GM12878 (cell line): ENCODE data around the gene LTBP2. TPM values are rescaled to one million over a fixed set of nuclear protein-coding genes. Genes with fewer than 3 reads are reported as not detected.

ENCODE experiments used
- ATAC-seq: fragments of 200-7000 bp; cut with Tn5 transposase; 3 replicates; pipeline ENCODE4 v1.9.1; 2020; ENCODE audit warnings: mild to moderate bottlenecking, moderate library complexity
- BruUV-seq: library from RNA; stranded (reverse); fragments of 400-500 nt; replicated peaks from 2 replicates; lab custom pipeline; 2021; lab: Mats Ljungman, UMichigan
- CTCF ChIA-PET: fragments of 300-600 bp; sonication (Branson Sonifier 250); formaldehyde crosslinking; extraction: SDS; loops from one replicate; lab custom pipeline; 2021; ENCODE audit warnings: inconsistent platforms; lab: Yijun Ruan, JAX
- POLR2A ChIA-PET: fragments of 350-600 bp; formaldehyde crosslinking; extraction: SDS; loops from one replicate; lab custom pipeline; 2021; ENCODE audit warnings: inconsistent platforms; lab: Charles Lee
- RAD21 ChIA-PET: fragments of 300-600 bp; sonication (Branson Sonifier 250); formaldehyde crosslinking; loops from one replicate; lab custom pipeline; 2023; ENCODE audit warnings: antibody characterized with exemption; ENCODE audit not compliant: unreplicated experiment; lab: Charles Lee
- SMC1A ChIA-PET: fragments of 300-600 bp; sonication (Branson Sonifier 250); formaldehyde crosslinking; loops from one replicate; lab custom pipeline; 2023; ENCODE audit not compliant: unreplicated experiment, uncharacterized antibody; lab: Charles Lee
- DNase-seq: peaks from one replicate; pipeline ENCODE4 v3.0.0-alpha.2; 2011; ENCODE audit warnings: low read depth, low spot score
- FAIRE-seq: peaks from 3 replicates; lab custom pipeline; 2011; peaks lifted over from hg19 to GRCh38; lab: Jason Lieb, UNC
- H2AFZ ChIP-seq: 2 replicates; pipeline ENCODE4 v1.6.0; 2011; ENCODE audit warnings: low read depth, low read length, control low read depth; ENCODE audit not compliant: control insufficient read depth
- H3K27ac ChIP-seq: 2 replicates; pipeline ENCODE4 v1.5.1; 2011; ENCODE audit warnings: control low read depth; ENCODE audit not compliant: control insufficient read depth, insufficient read depth
- H3K27me3 ChIP-seq, 2 experiments: replicated peaks in 1 of 2; 2 replicates each; pipeline versions ENCODE4 v1.6.0 to v1.6.1; 2011; ENCODE audit warnings: low read length in 1 of 2; ENCODE audit not compliant: control insufficient read depth in 2 of 2, insufficient read depth in 2 of 2
- H3K36me3 ChIP-seq, 2 experiments: 2 replicates each; pipeline ENCODE4 v1.5.1; 2011; ENCODE audit warnings: low read length in 1 of 2; ENCODE audit not compliant: control insufficient read depth in 2 of 2, insufficient read depth in 2 of 2
- H3K4me1 ChIP-seq: 2 replicates; pipeline ENCODE4 v1.6.1; 2011; ENCODE audit warnings: mild to moderate bottlenecking, low read length, moderate library complexity, mixed read lengths; ENCODE audit not compliant: control insufficient read depth, insufficient read depth
- H3K4me2 ChIP-seq: 2 replicates; pipeline ENCODE4 v1.6.0; 2011; ENCODE audit warnings: control low read depth; ENCODE audit not compliant: control insufficient read depth, insufficient read depth
- H3K4me3 ChIP-seq: fragments of 200-600 bp; sonication (generic); 2 replicates; pipeline ENCODE4 v1.5.1; 2016
- H3K79me2 ChIP-seq: 2 replicates; pipeline ENCODE4 v1.6.0; 2011; ENCODE audit warnings: low read length; ENCODE audit not compliant: control insufficient read depth, insufficient read depth
- H3K9ac ChIP-seq: 2 replicates; pipeline ENCODE4 v1.8.0; 2011; ENCODE audit warnings: low read length, control low read depth, mixed read lengths; ENCODE audit not compliant: control insufficient read depth, insufficient read depth
- H3K9me3 ChIP-seq: replicated peaks from 3 replicates; pipeline ENCODE4 v1.5.1; 2011; ENCODE audit warnings: mild to moderate bottlenecking, low read length; ENCODE audit not compliant: control insufficient read depth, insufficient read depth
- H4K20me1 ChIP-seq: 2 replicates; pipeline ENCODE4 v1.6.0; 2011; ENCODE audit not compliant: control insufficient read depth, insufficient read depth
- CEBPZ ChIP-seq: fragments of 150-350 bp; IDR thresholded peaks from 2 replicates; pipeline ENCODE4 v1.6.1; 2016; ENCODE audit warnings: low read depth, low read length
- CHD1 ChIP-seq: IDR thresholded peaks from 2 replicates; pipeline ENCODE4 v1.6.1; 2012; ENCODE audit warnings: low read depth, low read length, improper control_type of control experiment
- CHD2 ChIP-seq: IDR thresholded peaks from 2 replicates; pipeline ENCODE4 v1.6.1; 2011; ENCODE audit warnings: low read depth, low read length, improper control_type of control experiment, borderline replicate concordance
- EZH2 ChIP-seq: IDR thresholded peaks from 2 replicates; pipeline ENCODE4 v1.6.1; 2012; ENCODE audit warnings: low read depth, mild to moderate bottlenecking, control low read depth, inconsistent platforms, low read length, borderline replicate concordance; ENCODE audit not compliant: control insufficient read depth
- GABPA ChIP-seq: IDR thresholded peaks from 2 replicates; pipeline ENCODE4 v1.6.1; 2014; ENCODE audit warnings: antibody characterized with exemption, low read depth, mild to moderate bottlenecking, inconsistent platforms
- IRF5 ChIP-seq: fragments of 450-650 bp; IDR thresholded peaks from 2 replicates; pipeline ENCODE4 v1.6.1; 2017; ENCODE audit warnings: borderline replicate concordance
- NFIC ChIP-seq: IDR thresholded peaks from 2 replicates; pipeline ENCODE4 v1.6.1; 2012; ENCODE audit warnings: low read depth, mild to moderate bottlenecking, inconsistent platforms, low read length, moderate library complexity
- NR2C2 ChIP-seq: IDR thresholded peaks from 2 replicates; pipeline ENCODE4 v1.6.1; 2011; ENCODE audit warnings: borderline replicate concordance, low read depth; ENCODE audit not compliant: control insufficient read depth, insufficient read length
- PAX5 ChIP-seq: IDR thresholded peaks from 2 replicates; pipeline ENCODE4 v1.6.1; 2011; ENCODE audit warnings: low read depth, low read length, borderline replicate concordance
- SMAD1 ChIP-seq: fragments of 450-650 bp; IDR thresholded peaks from 2 replicates; pipeline ENCODE4 v1.6.1; 2018; ENCODE audit warnings: mild to moderate bottlenecking, low read depth; ENCODE audit not compliant: partially characterized antibody
- TAF1 ChIP-seq: IDR thresholded peaks from 2 replicates; pipeline ENCODE4 v1.6.1; 2011; ENCODE audit warnings: mild to moderate bottlenecking, low read depth, low read length, borderline replicate concordance
- WGBS: methylation state at CpG from one replicate; pipeline ENCODE4 v1.1.6; 2016; ENCODE audit warnings: low lambda C conversion rate; ENCODE audit not compliant: insufficient replicate concordance, insufficient coverage; ENCODE audit errors: missing lambda C conversion rate; 5-methylcytosine and 5-hydroxymethylcytosine counted together
- in situ Hi-C: fragments of 300-500 bp; cut with MboI; formaldehyde crosslinking; loops from 9 replicates; pipeline ENCODE4 v1.14.3; 2018; ENCODE audit warnings: mixed read lengths
- intact Hi-C: fragments of 100-400 bp; cut with micrococcal nuclease; formaldehyde crosslinking; loops from one replicate; pipeline ENCODE4 v1.14.2; 2022; ENCODE audit not compliant: unreplicated experiment
- polyA plus RNA-seq, 11 experiments: library from polyadenylated mRNA; depleted of rRNA in 4 of 11; unstranded in 6 of 11; stranded (reverse) in 5 of 11; fragments of >200 nt; fragmentation: Nextera tagmentation in 4 of 11; fragmentation: Illumina TruSeq in 1 of 11; extraction: Ambion mirVana in 4 of 11; extraction: Trizol in 1 of 11; gene quantifications; 1 replicate in 1 of 11; 2 replicates in 10 of 11; pipeline versions ENCODE4 v1.2.1 to v1.2.3, GENCODE V29; 2011 to 2016; ENCODE audit warnings: inconsistent platforms in 2 of 11, missing spikeins in 2 of 11, low read depth in 1 of 11
- total RNA-seq, 4 experiments: library from RNA; depleted of rRNA in 3 of 4; stranded (reverse); fragments of >200 nt in 3 of 4; fragmentation: Illumina TruSeq in 1 of 4; extraction: Trizol in 1 of 4; gene quantifications; 2 replicates each; pipeline versions ENCODE4 v1.2.1 to v1.2.3, GENCODE V29; 2013 to 2021

The LTBP2 gene
- total and polyA plus RNA-seq, 10 of the 15 experiments (the other 5 are each of a cell fraction or from before 2014, with no cell fraction given): 0.03 to 0.23 (median 0.06) TPM; not detected in 1

- TF ChIP-seq CEBPZ (no peak), EZH2 (no peak), SMAD1 (no peak)
- TF ChIP-seq, all 136 proteins: peak for 0
Observed at GRCh38 chr14:74551431-74552371, 60.3 kb downstream of the LTBP2 start (continued).

GRCh38 chr14:74551001-74551400, 61.0 kb downstream of the LTBP2 start:
- Histone ChIP-seq H3K27ac (no peak overlapping the region), H3K4me3 (no peak overlapping the region), H3K27me3 (peaks cover 0 to 1% of the 10 kb centered on the region in 2 experiments; a peak in 2 of 4 replicates), H3K4me1 (no peaks in the 10 kb centered on the region), H4K20me1 (no peaks in the 10 kb centered on the region), H3K79me2 (no peaks in the 10 kb centered on the region), H3K9me3 (no peaks in the 10 kb centered on the region), H3K36me3 (no peaks in the 10 kb centered on the region), H3K9ac (no peak overlapping the region), H3K4me2 (no peak overlapping the region), H2AFZ (no peak overlapping the region)
- CTCF ChIA-PET: no interaction called here
- RAD21 ChIA-PET: no interaction called here
- intact Hi-C loops (no loop called here), in situ Hi-C loops (no loop called here)
- FAIRE-seq (no peak), DNase-seq (no peak), ATAC-seq (no peak)
- WGBS: 16% methylated on average over 7 of the region's 11 CpGs
- BruUV-seq: no TSS peak
- SMC1A ChIA-PET: no interaction called here
- POLR2A ChIA-PET: no interaction called here
- TF ChIP-seq NR2C2: no peak
- TF ChIP-seq IRF5: no peak
- no peak for TF ChIP-seq TAF1
- TF ChIP-seq CHD2: no peak
- TF ChIP-seq CEBPZ: no peak
- no peak for TF ChIP-seq NFIC
- TF ChIP-seq GABPA: no peak
- TF ChIP-seq PAX5: no peak
- TF ChIP-seq CHD1: no peak
